BLaER1 (cell line): Measurements from ENCODE around the gene BPIFB1.

Source experiments
- H3K27ac ChIP-seq: shearing (Covaris generic); formaldehyde crosslinking; 2 replicates; pipeline ENCODE4 v1.8.1; 2022
- H3K27me3 ChIP-seq: shearing (Covaris generic); formaldehyde crosslinking; 2 replicates; pipeline ENCODE4 v1.8.1; 2022
- H3K36me3 ChIP-seq: shearing (Covaris generic); formaldehyde crosslinking; 2 replicates; pipeline ENCODE4 v1.8.1; 2022
- H3K4me1 ChIP-seq: shearing (Covaris generic); formaldehyde crosslinking; 2 replicates; pipeline ENCODE4 v1.8.1; 2022
- H3K4me2 ChIP-seq: shearing (Covaris generic); formaldehyde crosslinking; 2 replicates; pipeline ENCODE4 v1.8.1; 2022
- H3K4me3 ChIP-seq: shearing (Covaris generic); formaldehyde crosslinking; 2 replicates; pipeline ENCODE4 v1.8.1; 2022
- H3K9ac ChIP-seq: shearing (Covaris generic); formaldehyde crosslinking; 2 replicates; pipeline ENCODE4 v1.8.1; 2022
- H3K9me3 ChIP-seq: shearing (Covaris generic); formaldehyde crosslinking; 2 replicates; pipeline ENCODE4 v1.8.1; 2022
- H4K20me1 ChIP-seq: shearing (Covaris generic); formaldehyde crosslinking; 2 replicates; pipeline ENCODE4 v1.8.1; 2022
- Cebpa-rat ChIP-seq: shearing (Covaris generic); IDR thresholded peaks from 2 replicates; pipeline ENCODE4 v1.8.1; 2022

BPIFB1 gene

DNA sequence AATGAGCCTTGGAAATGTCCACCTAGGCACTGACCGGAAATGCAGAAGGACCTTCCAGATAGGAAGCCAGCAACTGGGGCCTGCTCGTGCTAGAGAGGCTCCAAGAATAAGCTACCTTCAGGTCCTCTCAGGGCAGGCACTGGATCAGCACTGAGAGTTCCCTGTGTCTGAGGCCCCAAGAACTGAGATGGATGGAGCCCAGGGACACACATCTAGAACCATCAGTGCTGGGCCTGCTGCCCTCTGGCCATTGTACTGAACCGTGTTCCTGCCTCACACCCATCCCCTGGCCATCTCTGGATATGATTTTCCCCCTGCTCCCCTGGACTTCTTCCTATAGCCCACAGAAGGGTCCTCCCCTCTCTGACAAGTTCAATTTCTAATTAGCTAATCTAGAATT, 36.9 kb upstream of the BPIFB1 start:
- no peak overlapping the region for H3K27ac ChIP-seq
- H3K4me3 ChIP-seq = no peak overlapping the region
- H3K9me3 ChIP-seq = no peaks in the 10 kb centered on the region
- no peak overlapping the region for H3K9ac ChIP-seq
- no peaks in the 10 kb centered on the region for H3K27me3 ChIP-seq
- no peak for TF ChIP-seq Cebpa-rat
- H3K36me3 ChIP-seq = no peaks in the 10 kb centered on the region
- peak overlapping the region; percentile 22; the same call in 1 of the 2 replicates for H3K4me2 ChIP-seq
- no peaks in the 10 kb centered on the region for H4K20me1 ChIP-seq
- peaks cover 17% of the 10 kb centered on the region for H3K4me1 ChIP-seq

DNA sequence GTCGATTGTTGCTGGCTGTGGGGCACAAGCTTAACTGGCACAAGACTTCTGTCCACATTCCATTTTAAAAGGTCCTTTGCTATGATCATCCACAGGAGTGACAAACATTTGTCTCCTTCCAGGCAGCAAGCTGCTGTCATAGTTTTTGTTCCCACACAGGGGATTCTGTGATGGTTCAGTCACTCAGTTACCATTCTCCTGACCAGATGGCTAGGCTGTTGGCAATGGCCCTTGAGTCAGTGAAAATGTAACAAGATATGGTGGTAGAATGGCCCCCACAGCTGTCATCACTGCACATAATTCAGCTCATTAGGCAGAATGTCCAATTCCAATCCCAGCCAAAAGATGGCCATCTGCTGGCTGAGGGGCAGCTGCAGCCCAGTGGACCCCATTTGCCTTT, 33.6 kb upstream of the BPIFB1 start:
- H3K36me3 ChIP-seq = no peaks in the 10 kb centered on the region
- H4K20me1 ChIP-seq = no peaks in the 10 kb centered on the region
- no peaks in the 10 kb centered on the region for H3K9me3 ChIP-seq
- H3K27ac ChIP-seq = no peak overlapping the region
- H3K4me3 ChIP-seq = no peak overlapping the region
- H3K9ac ChIP-seq = no peak overlapping the region
- H3K27me3 ChIP-seq = no peaks in the 10 kb centered on the region
- H3K4me1 ChIP-seq = peaks cover 19% of the 10 kb centered on the region
- TF ChIP-seq Cebpa-rat = no peak
- no peak overlapping the region for H3K4me2 ChIP-seq

DNA sequence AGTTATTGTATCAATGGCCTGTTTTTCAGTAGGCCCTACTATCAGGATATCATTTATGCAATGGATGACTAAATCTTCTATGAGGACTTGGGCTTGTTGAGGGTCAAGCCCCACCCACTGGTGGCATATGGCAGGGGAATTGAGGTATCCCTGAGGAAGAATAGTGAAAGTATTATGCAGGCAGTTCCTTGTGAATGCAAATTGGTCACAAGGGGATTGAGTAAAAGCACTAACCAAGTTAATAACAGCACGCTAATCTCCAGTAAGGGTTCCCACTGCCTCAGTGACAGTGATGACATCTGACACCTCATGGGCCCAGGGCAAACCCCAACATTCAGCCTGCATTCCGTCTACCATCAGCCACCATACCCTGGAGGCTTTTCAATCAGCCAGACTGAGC, 32.3 kb upstream of the BPIFB1 start:
- H3K9ac ChIP-seq = no peak overlapping the region
- H3K27ac ChIP-seq = no peak overlapping the region
- peak overlapping the region; percentile 57 for H3K4me2 ChIP-seq
- H3K4me3 ChIP-seq = no peak overlapping the region
- H3K36me3 ChIP-seq = no peaks in the 10 kb centered on the region
- no peaks in the 10 kb centered on the region for H4K20me1 ChIP-seq
- no peak for TF ChIP-seq Cebpa-rat
- H3K4me1 ChIP-seq = peaks cover 19% of the 10 kb centered on the region
- no peaks in the 10 kb centered on the region for H3K27me3 ChIP-seq
- H3K9me3 ChIP-seq = no peaks in the 10 kb centered on the region

DNA sequence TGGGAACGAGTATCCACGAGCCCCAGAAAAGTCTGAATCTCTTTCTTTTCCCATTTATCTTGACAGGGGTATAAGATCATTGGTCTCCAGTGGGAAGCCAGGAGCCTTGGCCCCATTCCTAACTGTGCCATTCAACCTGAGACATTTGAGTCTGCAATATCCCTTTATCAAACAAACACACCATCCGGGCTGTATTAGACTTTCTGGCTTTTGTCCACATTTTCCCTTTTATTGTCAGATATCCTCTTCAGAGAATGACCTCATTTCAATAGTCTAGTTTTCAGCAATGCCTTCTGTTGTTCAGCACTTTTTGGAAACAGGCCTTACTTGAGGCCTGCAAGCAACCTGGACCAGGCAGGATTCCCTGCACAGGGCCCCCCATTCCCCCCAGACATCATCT, 31.5 kb upstream of the BPIFB1 start:
- Histone ChIP-seq H3K27ac (no peak overlapping the region), H4K20me1 (no peaks in the 10 kb centered on the region), H3K27me3 (no peaks in the 10 kb centered on the region), H3K4me2 (no peak overlapping the region), H3K9ac (no peak overlapping the region), H3K9me3 (no peaks in the 10 kb centered on the region), H3K4me1 (peaks cover 15% of the 10 kb centered on the region), H3K4me3 (no peak overlapping the region), H3K36me3 (no peaks in the 10 kb centered on the region)
- no peak for TF ChIP-seq Cebpa-rat

DNA sequence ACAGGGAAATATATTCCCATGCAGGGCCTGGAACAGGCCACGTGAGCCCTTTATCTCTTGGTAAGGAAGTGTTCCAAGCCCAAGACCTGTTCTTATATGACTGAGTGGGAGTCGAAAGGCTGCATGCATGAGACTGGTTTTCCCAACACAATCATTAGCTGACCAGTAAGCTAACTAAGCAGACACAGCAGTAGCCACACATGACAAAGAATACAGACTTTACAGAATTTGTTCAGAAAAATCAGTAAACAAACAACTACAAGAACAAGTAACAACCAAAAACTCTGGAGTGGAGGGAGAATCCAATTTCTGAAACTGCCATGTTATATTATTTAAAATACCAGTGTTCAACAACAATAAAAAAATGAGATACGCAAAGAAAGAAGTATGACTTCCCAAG, 30.6 kb upstream of the BPIFB1 start:
- no peaks in the 10 kb centered on the region for H3K36me3 ChIP-seq
- no peaks in the 10 kb centered on the region for H4K20me1 ChIP-seq
- H3K4me3 ChIP-seq = no peak overlapping the region
- no peak overlapping the region for H3K27ac ChIP-seq
- peaks cover 15% of the 10 kb centered on the region for H3K4me1 ChIP-seq
- no peaks in the 10 kb centered on the region for H3K9me3 ChIP-seq
- TF ChIP-seq Cebpa-rat = no peak
- no peak overlapping the region for H3K4me2 ChIP-seq
- no peak overlapping the region for H3K9ac ChIP-seq
- no peaks in the 10 kb centered on the region for H3K27me3 ChIP-seq

DNA sequence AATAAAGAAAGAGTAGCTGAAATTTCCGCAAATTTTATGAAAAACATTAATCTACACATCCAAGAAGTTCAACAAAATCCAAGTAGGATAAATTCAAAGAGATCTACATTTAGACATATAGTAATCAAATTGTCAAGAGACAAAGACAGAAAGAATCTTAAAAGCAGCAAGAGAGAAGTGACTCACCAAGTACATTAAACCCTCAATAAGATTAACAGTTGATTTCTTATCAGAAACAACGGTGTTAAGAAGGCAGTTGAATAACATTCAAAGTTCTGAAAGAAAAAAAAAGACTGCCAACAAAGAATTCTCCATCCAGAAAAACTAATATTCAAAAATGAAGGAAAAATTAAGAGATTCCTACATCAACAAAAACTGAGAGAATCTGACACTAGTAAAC, 28.0 kb upstream of the BPIFB1 start:
- TF ChIP-seq Cebpa-rat = no peak
- no peak overlapping the region for H3K27ac ChIP-seq
- no peak overlapping the region for H3K4me2 ChIP-seq
- no peaks in the 10 kb centered on the region for H3K9me3 ChIP-seq
- no peaks in the 10 kb centered on the region for H3K36me3 ChIP-seq
- H3K27me3 ChIP-seq = no peaks in the 10 kb centered on the region
- no peak overlapping the region for H3K9ac ChIP-seq
- no peak overlapping the region for H3K4me3 ChIP-seq
- H3K4me1 ChIP-seq = peaks cover 13% of the 10 kb centered on the region
- no peaks in the 10 kb centered on the region for H4K20me1 ChIP-seq

DNA sequence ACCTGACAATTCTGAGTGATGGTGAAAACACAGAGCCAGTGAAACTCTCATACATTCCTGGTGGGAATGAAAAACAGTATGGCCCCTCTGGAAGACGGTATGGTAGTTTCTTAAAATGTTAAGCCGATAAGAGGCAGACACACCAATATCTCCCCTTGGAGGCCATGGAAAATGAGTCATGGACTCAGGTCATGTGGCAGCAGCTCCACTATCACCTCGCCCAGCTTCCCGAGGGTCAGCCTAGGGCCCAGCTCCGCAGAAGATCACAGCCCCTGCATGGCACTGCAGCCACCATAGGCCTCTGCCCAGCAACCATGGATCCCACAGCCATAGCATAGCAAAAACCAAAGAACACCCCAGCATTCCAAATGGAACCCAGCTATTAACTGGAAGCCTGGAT, 25.8 kb upstream of the BPIFB1 start:
- H3K36me3 ChIP-seq = no peaks in the 10 kb centered on the region
- no peak overlapping the region for H3K4me3 ChIP-seq
- H3K9me3 ChIP-seq = no peaks in the 10 kb centered on the region
- no peak overlapping the region for H3K27ac ChIP-seq
- H3K27me3 ChIP-seq = no peaks in the 10 kb centered on the region
- H3K9ac ChIP-seq = no peak overlapping the region
- no peak overlapping the region for H3K4me2 ChIP-seq
- TF ChIP-seq Cebpa-rat = no peak
- no peaks in the 10 kb centered on the region for H4K20me1 ChIP-seq
- peaks cover 6% of the 10 kb centered on the region for H3K4me1 ChIP-seq

DNA sequence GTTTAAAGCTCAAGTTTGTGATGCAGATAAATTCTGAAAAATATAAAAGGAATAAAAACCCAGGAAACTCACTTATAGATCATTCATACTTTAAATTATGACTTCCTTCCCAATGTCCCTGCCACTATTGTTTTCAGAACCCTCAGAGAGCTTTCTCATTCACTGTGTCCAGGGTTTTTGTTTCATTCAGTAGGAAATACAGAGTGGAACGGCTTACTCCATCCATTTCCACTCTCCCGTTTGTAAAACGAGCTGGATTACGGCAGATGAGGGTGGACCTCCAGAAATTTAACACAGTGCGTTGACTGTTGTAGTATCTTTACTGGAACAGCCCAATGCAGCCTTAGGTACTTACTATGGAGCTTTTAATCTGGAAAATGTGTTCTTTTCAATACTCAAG, 23.6 kb upstream of the BPIFB1 start:
- Histone ChIP-seq H3K4me1 (peaks cover 13% of the 10 kb centered on the region), H4K20me1 (no peaks in the 10 kb centered on the region), H3K27me3 (no peaks in the 10 kb centered on the region), H3K36me3 (no peaks in the 10 kb centered on the region), H3K9ac (no peak overlapping the region), H3K9me3 (no peaks in the 10 kb centered on the region), H3K4me3 (no peak overlapping the region), H3K4me2 (no peak overlapping the region), H3K27ac (no peak overlapping the region)
- no peak for TF ChIP-seq Cebpa-rat

DNA sequence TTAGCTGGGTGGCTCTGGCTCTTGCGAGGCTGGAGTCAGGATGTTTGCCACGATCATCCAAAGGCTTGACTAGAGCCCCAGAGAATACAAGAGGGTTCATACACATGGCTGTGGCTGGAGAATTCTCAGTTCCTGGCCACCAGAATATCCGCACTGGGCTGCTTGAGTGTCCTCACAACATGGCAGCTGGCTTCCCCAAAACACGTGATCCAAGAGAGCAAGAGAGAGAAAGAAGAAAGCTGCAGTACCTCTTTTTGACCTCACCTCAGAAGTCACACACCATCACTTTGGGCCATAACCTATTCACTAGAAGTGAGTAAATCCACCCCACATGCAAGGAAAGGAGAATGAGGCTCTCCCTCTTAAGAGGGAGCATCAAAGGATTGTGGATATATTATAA, 21.5 kb upstream of the BPIFB1 start:
- Histone ChIP-seq H4K20me1 (no peaks in the 10 kb centered on the region), H3K27ac (no peak overlapping the region), H3K9ac (no peak overlapping the region), H3K36me3 (no peaks in the 10 kb centered on the region), H3K4me1 (peaks cover 13% of the 10 kb centered on the region), H3K4me3 (no peak overlapping the region), H3K9me3 (peaks cover 16% of the 10 kb centered on the region), H3K27me3 (no peaks in the 10 kb centered on the region), H3K4me2 (no peak overlapping the region)
- TF ChIP-seq Cebpa-rat = no peak

DNA sequence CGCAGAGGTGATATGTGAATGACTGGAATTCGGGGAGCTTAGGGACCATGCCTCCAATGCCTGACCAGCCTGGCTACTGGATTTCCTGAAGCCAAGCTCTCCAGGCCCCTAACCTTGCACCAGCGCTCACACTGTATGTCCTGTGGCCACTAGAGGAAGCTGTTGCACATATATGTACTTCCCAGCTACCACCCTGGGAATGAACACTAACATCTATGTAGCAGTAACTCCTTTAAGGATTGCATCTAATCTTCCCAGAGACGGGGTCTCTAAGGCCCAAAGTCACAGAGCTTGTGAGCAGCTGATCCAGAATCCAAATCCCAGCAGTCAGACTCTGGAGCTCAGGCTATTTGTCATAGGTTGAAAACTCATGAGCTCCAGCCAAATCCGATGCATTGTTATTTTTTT, 20.4 kb upstream of the BPIFB1 start:
- H3K36me3 ChIP-seq = no peaks in the 10 kb centered on the region
- H3K9ac ChIP-seq = no peak overlapping the region
- peaks cover 21% of the 10 kb centered on the region for H3K4me1 ChIP-seq
- peak overlapping the region; percentile 27; the same call in 1 of the 2 replicates for H3K4me2 ChIP-seq
- no peak overlapping the region for H3K27ac ChIP-seq
- TF ChIP-seq Cebpa-rat = no peak
- no peaks in the 10 kb centered on the region for H4K20me1 ChIP-seq
- peaks cover 16% of the 10 kb centered on the region for H3K9me3 ChIP-seq
- H3K27me3 ChIP-seq = no peaks in the 10 kb centered on the region
- H3K4me3 ChIP-seq = no peak overlapping the region

DNA sequence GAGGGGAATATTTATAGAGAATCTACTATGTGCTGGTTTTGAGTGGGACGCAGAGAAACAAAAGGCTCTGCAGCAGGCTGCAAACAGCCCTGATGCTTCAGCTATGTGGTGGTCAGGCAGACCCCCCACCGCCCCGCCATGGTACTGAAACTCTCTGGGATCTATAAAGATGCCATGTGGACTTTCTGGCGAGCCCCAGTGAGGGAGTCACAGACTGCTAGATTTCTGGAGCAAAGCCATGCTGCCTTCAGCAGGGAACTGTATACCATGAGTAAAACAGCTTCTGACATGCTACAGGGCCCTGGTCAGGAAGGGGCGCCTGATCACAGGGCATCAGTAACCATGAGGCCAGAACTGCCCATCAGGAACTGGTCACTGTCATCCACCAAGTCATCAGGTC, 19.2 kb upstream of the BPIFB1 start:
- Histone ChIP-seq H3K9ac (no peak overlapping the region), H3K9me3 (peaks cover 16% of the 10 kb centered on the region), H4K20me1 (no peaks in the 10 kb centered on the region), H3K36me3 (no peaks in the 10 kb centered on the region), H3K4me1 (peaks cover 31% of the 10 kb centered on the region), H3K4me3 (no peak overlapping the region), H3K4me2 (no peak overlapping the region), H3K27ac (no peak overlapping the region), H3K27me3 (no peaks in the 10 kb centered on the region)
- TF ChIP-seq Cebpa-rat = no peak
